CD4-positive, alpha-beta T cell treated with Interleukin-10 for 1 hour (primary cell): Measurements from ENCODE around the gene RPS27A.
"Not testable (repeated sequence)": the region's sequence is repeated elsewhere in the genome, so short reads cannot be mapped to it uniquely, and the experiment has no call there.

Source experiments
- DNase-seq: peaks from one replicate; pipeline ENCODE4 v3.0.0-alpha.2; 2020

Gene RPS27A

DNA sequence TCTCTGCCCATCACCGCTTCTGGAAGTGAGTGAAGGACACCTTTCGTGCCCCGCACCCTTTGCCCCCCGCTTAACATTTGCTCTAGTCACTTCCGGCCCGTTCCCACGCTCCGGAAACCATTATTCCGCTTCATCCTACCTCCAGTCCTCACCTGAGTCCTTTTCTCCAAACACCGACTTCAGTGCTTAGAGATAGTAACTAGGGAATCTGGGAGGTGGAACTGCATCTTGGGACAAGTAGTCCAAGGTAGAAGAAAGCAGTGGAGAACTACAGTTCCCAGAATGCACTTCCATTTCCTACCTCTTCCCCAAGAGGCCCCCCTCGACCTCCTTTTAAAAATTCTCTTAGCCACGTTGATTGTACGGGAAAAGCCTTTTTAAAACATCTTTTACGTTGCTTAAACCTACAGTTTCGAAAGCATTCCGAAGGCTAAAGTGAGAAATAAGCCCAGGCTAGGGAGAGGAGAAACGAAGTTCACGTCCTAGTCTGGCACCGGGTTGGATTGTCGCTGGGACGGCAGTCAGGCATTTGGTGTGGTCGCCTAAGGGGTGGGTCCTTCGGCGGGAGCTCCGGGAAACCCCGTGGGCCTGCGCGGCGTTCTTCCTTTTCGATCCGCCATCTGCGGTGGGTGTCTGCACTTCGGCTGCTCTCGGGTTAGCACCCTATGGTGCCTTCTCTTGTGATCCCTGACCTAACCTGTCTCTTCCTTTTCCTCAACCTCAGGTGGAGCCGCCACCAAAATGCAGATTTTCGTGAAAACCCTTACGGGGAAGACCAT lies at the start of gene RPS27A, which contains the start of gene CLHC1:
RPS27A (plus strand) TSS at position 605 of the 779 bp plus-strand sequence; CDS start at position 742, 137 bp downstream.
CLHC1 (minus strand) TSS at position 210 of the 779 bp plus-strand sequence. CDS start 9,882 bp downstream, outside the sequence.
- peak; percentile 95 for DNase-seq

DNA sequence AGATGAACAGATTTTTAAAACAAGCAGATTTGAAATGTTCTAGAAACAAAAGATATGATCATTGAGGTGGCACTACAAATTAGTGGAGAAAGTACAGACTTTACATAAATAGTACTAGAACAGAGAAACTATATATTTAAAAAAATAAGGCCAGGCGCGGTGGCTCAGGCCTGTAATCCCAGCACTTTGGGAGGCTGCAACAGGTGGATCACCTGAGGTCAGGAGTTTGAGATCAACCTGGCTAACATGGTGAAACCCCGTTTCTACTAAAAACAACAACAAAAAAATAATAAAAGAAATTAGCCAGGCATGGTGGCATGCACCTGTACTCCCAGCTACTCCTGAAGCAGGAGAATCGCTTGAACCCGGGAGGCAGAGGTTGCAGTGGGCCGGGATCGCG lies 45.7 kb upstream of the RPS27A start:
- not testable (repeated sequence) for DNase-seq

DNA sequence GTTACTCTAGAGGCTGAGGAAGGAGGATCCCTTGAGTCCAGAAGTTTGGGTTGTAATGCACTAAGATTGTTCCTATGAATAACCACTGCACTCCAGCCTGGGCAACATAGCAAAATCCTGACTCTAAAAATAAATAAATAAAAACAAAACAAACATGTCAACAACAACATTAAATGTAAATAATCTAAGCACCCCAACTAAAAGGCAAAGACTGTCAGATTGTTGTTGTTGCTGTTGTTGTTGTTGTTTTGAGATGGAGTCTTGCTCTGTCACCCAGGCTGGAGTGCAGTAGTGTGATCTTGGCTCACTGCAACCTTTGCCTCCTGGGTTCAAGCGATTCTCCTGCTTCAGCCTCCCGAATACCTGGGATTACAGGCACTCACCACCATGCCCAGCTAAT lies 40.6 kb upstream of the RPS27A start:
- DNase-seq = not testable (repeated sequence)

DNA sequence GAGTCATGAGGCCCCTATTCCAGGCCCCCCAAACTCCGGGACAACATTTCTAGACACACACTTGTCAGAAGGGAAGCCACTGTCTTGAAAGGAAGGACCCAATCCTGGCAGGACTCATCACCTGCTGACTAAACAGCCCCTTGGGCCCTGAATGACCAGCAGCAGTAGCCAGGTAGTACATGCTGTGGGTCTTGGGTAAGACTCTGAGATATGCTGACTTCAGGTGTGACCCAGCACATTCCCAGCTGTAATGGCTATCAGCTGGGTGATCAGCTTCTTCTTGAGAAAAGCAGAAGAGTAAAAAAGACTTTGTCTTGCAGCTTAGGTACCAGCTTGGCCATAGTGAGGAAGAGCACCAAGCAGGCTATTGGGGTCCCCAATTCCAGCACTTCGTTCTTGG lies 36.0 kb upstream of the RPS27A start:
- DNase-seq = no peak

DNA sequence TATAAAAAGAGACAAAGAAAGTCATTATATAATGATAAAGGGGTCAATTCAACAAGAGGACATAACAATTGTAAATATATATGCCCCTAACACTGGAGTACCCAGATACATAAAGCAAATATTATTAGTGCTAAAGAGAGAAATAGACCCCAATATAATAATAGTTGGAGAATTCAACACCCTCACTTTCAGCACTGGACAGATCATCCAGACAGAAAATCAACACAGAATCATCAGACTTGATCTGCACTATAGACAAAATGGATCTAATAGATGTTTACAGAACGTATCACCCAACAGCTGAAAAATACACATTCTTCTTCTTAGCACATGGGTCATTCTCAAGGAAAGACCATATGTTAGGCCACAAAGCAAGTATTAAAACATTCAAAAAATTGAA lies 32.1 kb upstream of the RPS27A start:
- DNase-seq = no peak

DNA sequence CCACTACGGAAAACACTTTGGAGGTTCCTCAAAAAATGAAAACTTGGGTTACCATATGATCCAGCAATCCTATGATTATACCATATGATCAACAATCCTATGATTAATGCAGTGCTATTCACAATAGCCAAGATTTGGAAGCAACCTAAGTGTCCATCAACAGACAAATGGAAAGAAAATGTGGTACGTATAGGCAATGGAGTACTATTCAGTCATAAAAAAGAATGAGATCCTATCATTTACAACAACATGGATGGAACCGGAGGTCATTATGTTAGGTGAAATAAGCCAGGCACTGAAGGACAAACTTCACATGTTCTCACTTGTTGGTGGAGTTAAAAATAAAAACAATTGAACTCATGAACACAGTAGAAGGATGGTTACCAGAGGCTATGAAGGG lies 28.0 kb upstream of the RPS27A start:
- no peak for DNase-seq

DNA sequence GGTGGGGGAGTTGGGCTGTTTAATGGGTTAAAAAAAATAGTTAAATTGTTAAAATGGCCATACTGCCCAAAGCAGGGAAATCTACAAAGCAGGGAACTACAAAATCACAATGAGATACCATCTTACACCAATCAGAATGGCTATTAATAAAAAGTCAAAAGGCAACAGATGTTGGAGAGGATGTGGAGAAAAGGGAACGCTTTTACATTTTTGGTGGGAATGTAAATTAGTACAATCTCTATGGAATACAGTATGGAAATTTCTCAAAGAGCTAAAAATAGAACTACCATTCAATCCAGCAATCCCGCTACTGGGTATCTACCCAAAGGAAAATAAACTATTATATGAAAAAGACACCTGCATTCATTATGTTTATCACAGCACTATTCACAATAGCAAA lies 27.5 kb upstream of the RPS27A start:
- no peak for DNase-seq

DNA sequence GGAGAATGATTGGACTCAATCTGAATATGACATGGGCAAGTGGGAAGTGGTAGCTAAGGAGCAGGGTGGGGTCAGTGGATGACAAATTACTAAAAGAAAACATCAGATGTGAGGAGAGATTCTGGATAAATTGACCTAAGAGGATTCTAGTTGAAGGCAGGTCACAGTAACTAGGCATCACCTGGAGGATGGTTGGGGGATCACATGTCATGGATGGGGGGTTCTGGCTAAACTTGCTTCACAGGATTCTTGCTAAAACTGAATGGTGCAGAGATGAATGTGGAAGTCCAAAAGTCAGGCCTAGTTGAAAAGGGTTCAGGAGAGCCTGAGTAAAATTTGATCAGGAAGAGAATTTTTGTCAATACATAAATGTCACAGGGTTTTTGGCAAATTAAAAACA lies 18.7 kb upstream of the RPS27A start:
- DNase-seq = no peak

DNA sequence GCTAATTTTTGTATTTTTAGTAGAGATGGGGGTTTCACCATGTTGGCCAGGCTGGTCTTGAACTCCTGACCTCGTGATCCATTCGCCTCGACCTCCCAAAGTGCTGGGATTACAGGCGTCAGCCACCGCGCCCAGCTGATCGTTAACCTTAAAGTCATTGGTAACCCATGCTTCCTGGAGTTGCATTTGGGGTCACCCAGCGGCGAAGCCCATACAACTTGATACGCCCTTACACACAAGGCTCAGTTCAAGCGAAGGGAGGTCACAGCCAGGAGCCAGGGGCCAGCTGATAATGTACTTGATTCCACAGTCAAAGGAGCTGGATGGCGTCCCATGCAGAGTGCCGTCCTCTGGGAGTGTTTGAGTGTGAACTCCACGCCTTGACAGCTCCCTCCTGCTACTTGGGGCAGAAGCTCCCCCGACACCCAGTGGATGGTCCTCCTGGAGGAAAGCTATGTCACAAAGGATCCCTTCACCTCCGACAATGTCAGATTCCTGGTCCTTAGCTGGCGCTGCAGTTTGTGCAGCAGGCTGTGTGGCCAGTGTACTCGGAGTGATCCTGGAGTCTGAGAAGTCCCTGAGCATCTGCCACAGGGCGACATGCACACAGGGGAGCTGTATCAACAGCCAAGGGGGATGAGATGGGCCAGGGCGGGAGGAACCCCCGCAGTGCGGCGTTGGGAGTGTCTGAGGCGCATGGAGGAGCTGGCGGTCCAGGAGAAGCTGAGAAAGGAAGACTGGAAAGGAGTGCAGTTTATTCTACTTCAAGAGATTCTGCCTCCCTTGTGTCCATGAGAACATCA lies 8.3 kb upstream of the RPS27A start:
- no peak for DNase-seq

DNA sequence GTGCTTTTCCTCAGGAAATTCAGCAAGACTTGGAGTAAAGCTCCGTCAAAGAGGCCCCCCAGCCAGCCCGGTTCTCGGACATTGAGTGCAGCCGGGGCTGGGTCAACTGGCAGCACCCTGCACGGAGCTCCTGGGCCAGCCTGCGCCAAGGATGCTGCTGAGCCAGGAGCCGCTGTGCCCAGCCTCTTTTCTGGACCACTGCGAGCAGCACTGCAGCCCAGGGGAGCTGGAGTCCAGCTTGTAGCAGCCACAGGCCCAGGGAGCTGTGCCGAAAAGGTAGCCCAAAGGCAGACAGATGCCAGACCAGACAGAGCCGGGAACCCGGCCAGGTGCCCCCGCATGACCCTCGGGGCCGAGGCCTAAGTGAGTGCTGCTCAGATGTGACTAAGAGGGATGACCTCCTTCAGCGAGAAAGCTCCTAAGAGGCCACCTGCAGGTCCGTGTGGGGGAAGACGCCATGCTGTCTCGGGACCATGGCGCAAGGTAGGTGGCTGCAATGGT lies 7.7 kb upstream of the RPS27A start:
- no peak for DNase-seq

DNA sequence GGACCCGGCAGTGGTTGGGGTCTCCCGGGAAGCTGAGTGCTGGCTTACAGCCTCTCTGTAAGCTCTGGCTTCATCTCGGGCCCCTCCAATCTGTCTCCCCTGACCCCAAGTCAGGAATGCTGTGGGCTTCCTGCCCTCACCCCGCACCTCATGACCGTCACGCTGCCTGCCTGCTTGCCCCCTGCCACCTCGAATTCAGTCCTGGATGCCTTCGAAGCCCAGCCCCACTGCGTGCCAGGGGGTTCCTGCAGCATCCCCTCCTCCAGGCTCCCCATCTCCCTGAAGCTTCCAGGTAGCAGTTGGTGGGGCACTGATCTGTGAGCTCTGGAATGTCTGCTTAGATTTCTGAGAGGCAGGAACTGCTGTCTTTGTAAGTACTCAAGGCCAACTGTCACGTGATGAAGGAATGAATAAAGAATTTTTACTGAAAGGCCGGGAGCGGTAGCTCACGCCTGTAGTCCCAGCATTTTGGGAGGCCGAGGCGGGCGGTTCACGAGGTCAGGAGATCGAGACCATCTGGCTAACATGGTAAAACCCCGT lies 6.9 kb upstream of the RPS27A start:
- no peak for DNase-seq

DNA sequence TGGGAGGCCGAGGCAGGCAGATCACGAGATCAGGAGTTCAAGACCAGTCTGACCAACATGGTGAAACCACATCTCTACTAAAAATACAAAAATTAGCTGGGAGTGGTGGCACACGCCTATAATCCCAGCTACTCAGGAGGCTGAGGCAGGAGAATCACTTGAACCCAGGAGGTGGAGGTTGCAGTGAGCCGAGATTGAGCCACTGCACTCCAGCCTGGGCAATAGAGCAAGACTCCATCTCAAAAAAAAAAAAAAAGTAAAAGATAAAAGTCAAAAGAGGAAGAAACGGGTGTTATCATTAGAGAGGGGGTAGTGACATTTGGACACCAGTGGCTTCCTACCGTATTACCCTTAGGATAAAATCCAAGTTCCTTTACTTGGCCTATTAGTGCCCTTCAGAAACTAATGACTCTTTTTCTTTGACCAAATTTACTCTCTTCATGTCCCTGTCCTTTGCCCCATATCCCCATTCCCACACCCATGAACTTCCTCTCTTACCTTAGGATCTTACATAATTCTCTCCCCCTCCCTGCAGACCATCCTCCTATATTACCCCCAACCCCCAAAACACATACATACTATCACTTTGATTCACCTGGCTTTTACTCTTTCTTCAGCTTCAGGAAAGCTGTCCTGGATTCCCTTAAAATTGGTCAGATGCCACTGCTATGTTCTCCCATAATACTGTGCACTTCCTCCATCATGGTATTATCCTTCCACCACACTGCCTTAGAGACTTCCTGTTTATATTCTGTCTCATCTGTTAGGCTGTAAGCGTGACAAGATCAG lies 4.9 kb upstream of the RPS27A start:
- not testable (repeated sequence) for DNase-seq

DNA sequence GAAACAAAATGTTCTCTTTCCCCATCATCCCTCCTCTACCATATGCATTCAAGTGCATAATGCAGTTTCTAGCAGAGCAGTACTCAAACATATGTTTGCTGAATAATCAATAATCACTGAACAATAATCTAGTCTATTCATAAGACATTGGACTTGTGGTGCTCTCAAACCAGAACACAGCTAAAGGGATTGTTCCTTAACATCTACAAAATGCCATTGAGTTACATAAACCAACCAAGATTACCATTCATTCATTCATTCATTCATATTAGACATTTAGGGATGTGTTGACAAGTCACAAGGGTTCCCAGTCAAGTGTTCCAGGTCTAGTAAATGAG lies 4.3 kb upstream of the RPS27A start:
- DNase-seq = no peak

DNA sequence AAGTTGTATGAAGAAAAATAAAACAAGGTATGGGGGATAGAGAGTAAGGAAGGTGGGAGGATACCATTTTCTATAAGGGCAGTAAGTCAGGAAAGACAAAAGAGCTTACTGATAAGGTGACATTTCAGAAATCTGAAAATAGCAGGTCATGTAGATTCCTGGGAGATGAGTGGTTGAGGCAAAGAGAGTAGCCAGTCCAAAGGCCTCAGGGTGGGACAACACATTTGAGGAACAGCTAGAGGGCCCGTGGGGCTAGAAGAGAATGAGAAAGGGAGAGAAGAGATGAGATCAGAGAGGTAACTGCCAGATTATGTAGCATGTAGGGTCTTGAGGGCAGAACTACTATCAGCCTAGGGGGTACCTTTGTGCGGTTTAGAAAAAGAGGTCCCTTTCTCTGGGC lies 3.3 kb upstream of the RPS27A start:
- no peak for DNase-seq

DNA sequence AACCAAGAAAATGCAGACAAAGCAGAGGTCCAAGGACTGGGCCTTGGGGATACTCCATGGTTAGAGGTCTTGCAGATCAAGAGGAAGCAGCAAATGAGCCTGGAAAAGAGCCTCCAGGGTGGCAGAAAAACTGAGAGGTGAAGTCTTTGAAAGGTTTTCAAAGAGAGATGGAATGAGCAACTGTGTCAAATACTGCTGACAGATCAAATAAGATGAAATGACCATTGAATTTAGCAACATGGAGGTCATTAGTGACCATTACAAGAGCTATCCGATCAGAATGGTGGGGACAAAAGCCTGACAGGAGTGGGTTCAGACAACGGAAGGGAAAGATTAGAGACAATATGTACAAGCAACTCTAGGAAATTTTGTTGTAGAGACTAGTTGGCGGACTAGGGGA lies 1.9 kb upstream of the RPS27A start:
- no peak for DNase-seq

DNA sequence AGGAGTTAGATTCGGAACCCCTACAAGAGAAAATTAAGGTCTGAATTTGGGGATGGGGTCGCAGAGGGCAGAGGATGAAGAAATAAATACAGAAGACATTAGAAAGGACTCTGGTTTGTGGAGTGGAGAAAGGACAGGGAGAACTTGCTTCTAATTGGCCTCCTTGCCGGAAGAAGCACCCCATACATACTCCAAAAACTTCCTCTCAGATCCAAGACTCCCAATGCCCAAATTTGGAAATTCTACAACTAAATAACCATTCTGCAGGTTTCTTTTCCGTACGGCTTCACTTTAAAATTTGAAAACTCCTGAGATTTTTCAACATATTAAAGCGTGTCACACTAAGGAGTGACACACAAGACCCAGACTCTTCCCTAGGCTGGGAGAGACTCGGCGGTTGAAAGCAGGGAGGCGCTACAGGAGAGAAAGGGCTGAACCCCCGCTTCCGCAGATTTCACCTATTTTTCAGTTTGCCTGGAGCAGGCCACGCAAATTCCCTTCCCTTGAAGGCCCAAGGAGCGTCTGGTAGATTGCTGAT lies 873 bp upstream of the RPS27A start:
- DNase-seq = no peak

DNA sequence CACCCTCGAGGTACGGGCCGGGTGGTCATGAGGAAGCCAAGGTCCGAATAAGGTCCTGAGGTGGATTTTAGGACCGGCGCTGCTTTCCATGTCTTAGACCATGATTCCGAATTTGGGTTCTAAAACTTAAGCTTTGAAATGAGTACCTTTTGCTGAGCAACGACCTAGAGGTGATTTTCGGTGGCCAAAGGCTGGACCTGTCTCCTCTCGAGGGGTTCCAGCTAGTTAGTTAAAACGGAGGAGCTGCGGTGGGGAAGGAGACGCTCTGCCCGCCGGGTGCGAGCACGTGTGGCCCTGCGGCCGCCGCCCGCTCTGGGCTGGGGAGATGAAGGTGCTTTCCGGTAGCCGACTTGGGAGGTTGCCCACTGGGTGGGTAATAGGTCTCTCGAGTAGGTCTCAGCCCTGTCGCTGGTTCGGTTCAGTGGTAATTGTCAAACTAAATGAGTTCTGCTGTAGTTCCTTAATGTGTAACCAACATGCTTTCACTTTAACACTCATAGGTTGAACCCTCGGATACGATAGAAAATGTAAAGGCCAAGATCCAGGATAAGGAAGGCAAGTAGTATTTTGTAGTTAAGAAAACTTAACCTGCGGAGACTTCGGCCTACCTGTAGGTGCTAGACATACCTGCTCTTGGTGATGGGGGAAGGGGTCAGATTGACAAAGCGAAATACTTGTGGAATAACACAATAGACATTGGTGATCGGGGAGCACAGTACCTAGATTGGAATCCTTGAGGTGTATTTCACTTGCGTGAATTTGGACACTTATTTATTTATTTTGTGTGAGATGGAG lies 572 bp downstream of the RPS27A start:
- DNase-seq = peak; percentile 76

DNA sequence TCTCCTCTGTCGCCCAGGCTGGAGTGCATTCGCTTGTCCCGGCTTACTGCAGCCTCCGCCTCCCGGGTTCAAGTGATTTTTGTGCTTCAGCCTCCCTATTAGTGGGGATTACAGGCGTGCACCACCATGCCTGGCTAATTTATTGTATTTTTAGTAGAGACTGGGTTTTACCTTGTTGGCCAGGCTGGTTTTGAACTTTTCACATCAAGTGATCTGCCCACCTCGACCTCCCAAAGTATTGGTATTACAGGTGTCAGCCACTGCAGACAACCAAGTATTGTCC lies 1.1 kb downstream of the RPS27A start:
- no peak for DNase-seq

DNA sequence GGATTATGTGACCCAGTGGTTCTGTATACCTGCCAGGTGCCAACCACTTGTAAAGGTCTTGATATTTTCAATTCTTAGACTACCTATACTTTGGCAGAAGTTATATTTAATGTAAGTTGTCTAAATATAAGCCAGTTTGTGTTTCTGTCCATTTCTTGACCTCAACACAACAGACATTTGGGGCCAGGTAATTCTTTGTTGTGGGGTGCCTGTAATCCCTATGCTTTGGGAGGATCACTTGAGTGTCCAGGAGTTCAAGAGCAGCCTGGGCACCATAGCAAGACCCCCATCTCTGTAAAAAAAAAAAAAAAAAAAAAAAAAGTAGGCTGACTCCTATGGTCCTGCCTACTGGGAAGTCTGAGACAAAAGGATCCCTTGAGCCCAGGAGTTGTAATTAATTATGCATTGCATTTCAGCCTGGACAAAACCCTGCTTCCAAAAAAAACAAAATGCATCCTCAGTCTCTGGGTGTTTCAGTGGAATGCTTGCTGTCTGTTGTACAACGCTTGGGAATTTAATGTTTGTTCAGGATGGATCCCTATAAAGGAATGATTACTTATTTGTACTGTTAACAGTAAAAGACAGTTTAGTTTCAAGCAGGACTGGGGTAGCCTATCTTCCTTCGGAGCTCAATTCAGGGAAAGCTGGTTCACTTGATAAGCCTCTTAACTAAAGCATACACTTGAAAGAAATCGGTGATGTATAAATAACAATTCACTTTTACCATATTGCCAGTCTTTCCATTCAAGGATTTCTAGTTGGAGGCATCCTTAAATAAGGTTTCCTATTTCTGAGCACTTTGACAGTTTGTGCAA lies 3.4 kb downstream of the RPS27A start:
- DNase-seq = no peak

DNA sequence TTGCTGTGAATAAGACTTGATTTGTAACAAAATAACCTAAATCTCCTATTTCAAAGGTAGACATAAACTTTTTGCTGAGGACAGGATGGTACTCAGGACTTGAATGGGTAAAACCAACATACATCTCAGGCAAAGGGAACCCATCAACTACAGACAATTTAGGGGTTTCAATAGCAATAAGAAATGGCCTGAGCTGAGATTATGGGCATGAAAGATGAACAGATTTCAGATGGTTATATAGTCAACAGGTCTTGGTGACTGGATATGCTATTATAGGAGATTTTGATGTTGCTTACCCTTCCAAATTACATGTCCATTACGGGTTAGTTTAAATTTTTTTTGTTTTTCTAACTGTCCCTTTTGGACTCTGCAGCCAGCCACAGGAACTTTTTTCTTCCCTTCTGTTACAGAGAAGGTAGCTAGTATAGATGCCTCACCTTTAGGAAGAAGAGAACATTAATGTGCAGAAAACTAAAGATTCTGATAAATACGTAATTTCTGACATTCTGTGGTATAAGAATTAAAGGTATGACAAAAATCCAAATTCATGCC lies 4.6 kb downstream of the RPS27A start:
- DNase-seq = no peak
